ENCODE data around the gene MRPL39.

Gene MRPL39

DNA sequence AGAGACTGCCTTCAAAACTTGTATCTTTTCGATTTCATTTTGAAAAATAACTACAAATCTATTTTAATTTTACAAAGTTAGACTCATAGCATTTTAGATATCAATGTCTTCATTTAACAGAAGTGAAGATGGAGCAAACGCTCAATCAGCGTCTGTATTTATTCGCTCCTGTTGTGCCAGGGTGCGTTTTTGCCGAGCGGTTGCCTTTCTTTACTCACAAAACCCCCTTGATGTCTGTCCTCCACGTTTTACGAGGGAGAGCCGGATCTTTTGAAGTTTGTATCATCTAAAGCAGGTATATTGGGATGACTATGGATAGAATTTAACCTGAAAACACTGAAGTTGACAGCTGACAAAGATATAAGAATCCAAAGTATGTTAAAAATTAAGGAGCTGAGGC is 44.6 kb downstream of the MRPL39 start:
- Histone ChIP-seq H3K9me3 (ENCODE audit: severe bottlenecking) (no peaks in the 10 kb centered on the region), H3K27me3 (ENCODE audit: insufficient read depth, poor library complexity, severe bottlenecking) (no peaks in the 10 kb centered on the region), H3K27ac (ENCODE audit: poor library complexity, severe bottlenecking) (no peak overlapping the region), H3K4me1 (ENCODE audit: insufficient read depth, poor library complexity, severe bottlenecking) (peaks cover 11% of the 10 kb centered on the region), H3K36me3 (ENCODE audit: low read depth) (no peaks in the 10 kb centered on the region), H3K4me3 (ENCODE audit: severe bottlenecking) (peak overlapping the region; percentile 31)
- ATAC-seq (ENCODE audit: low read depth): no peak
- TF ChIP-seq, protein P1, sequence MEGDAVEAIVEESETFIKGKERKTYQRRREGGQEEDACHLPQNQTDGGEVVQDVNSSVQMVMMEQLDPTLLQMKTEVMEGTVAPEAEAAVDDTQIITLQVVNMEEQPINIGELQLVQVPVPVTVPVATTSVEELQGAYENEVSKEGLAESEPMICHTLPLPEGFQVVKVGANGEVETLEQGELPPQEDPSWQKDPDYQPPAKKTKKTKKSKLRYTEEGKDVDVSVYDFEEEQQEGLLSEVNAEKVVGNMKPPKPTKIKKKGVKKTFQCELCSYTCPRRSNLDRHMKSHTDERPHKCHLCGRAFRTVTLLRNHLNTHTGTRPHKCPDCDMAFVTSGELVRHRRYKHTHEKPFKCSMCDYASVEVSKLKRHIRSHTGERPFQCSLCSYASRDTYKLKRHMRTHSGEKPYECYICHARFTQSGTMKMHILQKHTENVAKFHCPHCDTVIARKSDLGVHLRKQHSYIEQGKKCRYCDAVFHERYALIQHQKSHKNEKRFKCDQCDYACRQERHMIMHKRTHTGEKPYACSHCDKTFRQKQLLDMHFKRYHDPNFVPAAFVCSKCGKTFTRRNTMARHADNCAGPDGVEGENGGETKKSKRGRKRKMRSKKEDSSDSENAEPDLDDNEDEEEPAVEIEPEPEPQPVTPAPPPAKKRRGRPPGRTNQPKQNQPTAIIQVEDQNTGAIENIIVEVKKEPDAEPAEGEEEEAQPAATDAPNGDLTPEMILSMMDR (IDR thresholded peaks at IDR 0.05; ENCODE audit: poor library complexity, severe bottlenecking): no peak
- no peak for DNase-seq (ENCODE audit: low spot score)

DNA sequence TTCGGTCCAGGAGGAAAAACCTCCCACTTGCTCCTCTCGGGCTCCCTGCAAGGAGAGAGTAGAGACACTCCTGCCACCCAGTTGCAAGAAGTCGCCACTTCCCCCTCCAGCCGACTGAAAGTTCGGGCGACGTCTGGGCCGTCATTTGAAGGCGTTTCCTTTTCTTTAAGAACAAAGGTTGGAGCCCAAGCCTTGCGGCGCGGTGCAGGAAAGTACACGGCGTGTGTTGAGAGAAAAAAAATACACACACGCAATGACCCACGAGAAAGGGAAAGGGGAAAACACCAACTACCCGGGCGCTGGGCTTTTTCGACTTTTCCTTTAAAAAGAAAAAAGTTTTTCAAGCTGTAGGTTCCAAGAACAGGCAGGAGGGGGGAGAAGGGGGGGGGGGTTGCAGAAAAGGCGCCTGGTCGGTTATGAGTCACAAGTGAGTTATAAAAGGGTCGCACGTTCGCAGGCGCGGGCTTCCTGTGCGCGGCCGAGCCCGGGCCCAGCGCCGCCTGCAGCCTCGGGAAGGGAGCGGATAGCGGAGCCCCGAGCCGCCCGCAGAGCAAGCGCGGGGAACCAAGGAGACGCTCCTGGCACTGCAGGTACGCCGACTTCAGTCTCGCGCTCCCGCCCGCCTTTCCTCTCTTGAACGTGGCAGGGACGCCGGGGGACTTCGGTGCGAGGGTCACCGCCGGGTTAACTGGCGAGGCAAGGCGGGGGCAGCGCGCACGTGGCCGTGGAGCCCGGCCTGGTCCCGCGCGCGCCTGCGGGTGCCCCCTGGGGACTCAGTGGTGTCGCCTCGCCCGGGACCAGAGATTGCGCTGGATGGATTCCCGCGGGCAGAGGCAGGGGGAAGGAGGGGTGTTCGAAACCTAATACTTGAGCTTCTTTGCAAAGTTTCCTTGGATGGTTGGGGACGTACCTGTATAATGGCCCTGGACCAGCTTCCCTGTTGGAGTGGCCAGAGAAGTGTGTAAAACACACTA is 45.3 kb downstream of the MRPL39 start:
- TF ChIP-seq, protein P1 (IDR thresholded peaks at IDR 0.05; ENCODE audit: poor library complexity, severe bottlenecking): peak; percentile 41
- Histone ChIP-seq H3K9me3 (ENCODE audit: severe bottlenecking) (no peaks in the 10 kb centered on the region), H3K27me3 (ENCODE audit: insufficient read depth, poor library complexity, severe bottlenecking) (no peaks in the 10 kb centered on the region), H3K27ac (ENCODE audit: poor library complexity, severe bottlenecking) (no peak overlapping the region), H3K4me3 (ENCODE audit: severe bottlenecking) (peak overlapping the region; percentile 31), H3K4me1 (ENCODE audit: insufficient read depth, poor library complexity, severe bottlenecking) (peaks cover 11% of the 10 kb centered on the region), H3K36me3 (ENCODE audit: low read depth) (no peaks in the 10 kb centered on the region)
- ATAC-seq (ENCODE audit: low read depth): peak; percentile 91
- peak; percentile 51 for DNase-seq (ENCODE audit: low spot score)

DNA sequence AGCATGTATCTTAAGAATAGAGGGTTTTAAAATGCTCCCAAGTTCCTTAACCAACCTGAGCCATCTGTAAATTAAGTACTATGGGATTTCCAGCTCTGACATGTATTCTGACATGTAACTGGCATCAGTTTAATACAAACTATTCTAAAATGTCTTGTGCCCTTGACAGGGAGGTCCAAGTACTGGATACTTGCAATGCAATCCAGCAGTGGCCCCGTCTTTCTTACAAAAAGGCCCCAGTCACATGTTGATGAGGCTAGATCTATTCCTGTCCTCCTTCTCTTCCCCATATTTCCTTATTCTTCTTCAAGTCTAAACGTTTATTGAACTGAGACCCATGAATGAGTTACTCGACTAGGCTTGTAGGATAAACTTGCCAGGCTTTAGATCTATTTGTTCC is 46.4 kb downstream of the MRPL39 start:
- peaks cover 11% of the 10 kb centered on the region for H3K4me1 ChIP-seq (ENCODE audit: insufficient read depth, poor library complexity, severe bottlenecking)
- ATAC-seq (ENCODE audit: low read depth) (no peak), DNase-seq (ENCODE audit: low spot score) (no peak)
- H3K36me3 ChIP-seq (ENCODE audit: low read depth): no peaks in the 10 kb centered on the region
- no peak overlapping the region for H3K4me3 ChIP-seq (ENCODE audit: severe bottlenecking)
- H3K27ac ChIP-seq (ENCODE audit: poor library complexity, severe bottlenecking): no peak overlapping the region
- H3K27me3 ChIP-seq (ENCODE audit: insufficient read depth, poor library complexity, severe bottlenecking): no peaks in the 10 kb centered on the region
- no peaks in the 10 kb centered on the region for H3K9me3 ChIP-seq (ENCODE audit: severe bottlenecking)
- TF ChIP-seq, protein P1 (IDR thresholded peaks at IDR 0.05; ENCODE audit: poor library complexity, severe bottlenecking): no peak

DNA sequence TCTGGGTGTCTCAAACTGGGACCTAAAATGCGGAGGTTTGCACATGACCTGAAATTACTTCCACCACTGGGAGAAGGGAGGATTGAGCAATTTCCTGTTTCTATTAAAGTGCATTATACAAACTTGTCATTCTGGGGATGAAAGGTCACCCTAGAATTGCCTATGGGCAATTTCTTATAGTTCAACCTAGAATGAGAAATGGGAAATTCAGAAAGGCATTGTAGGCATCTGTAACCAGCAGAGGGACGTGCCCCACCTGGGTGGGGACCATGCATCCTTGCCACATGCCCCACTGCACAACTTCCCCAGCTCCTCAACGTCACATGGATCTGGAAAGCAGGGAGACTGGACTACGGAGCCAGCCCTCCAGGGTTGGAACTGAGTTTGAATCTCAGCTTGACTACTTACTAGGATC is 47.0 kb downstream of the MRPL39 start:
- H3K4me3 ChIP-seq (ENCODE audit: severe bottlenecking): no peak overlapping the region
- H3K27ac ChIP-seq (ENCODE audit: poor library complexity, severe bottlenecking): no peak overlapping the region
- DNase-seq (ENCODE audit: low spot score): no peak
- H3K4me1 ChIP-seq (ENCODE audit: insufficient read depth, poor library complexity, severe bottlenecking): peaks cover 11% of the 10 kb centered on the region
- no peaks in the 10 kb centered on the region for H3K27me3 ChIP-seq (ENCODE audit: insufficient read depth, poor library complexity, severe bottlenecking)
- TF ChIP-seq, protein P1 (IDR thresholded peaks at IDR 0.05; ENCODE audit: poor library complexity, severe bottlenecking): no peak
- H3K9me3 ChIP-seq (ENCODE audit: severe bottlenecking): no peaks in the 10 kb centered on the region
- no peaks in the 10 kb centered on the region for H3K36me3 ChIP-seq (ENCODE audit: low read depth)
- ATAC-seq (ENCODE audit: low read depth): no peak

DNA sequence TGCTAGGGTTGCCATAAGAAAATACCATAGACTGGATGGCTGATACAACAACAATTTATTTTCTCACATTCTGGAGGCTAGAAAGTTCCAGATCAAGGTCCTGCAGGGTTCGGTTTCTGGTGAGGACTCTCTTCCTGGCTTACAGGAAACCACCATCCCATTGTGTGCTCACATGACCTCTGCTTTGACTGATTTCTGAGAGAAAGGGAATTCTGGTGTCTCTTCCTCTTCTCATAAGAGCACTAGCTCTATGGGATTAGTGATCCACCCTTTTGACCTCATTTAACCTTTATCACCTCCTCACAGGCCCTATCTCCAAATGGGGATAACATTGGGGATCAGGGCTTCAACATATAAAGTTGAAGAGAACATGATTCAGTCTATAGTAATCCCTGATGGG is 47.5 kb downstream of the MRPL39 start:
- Histone ChIP-seq H3K36me3 (ENCODE audit: low read depth) (no peaks in the 10 kb centered on the region), H3K4me1 (ENCODE audit: insufficient read depth, poor library complexity, severe bottlenecking) (peaks cover 11% of the 10 kb centered on the region), H3K4me3 (ENCODE audit: severe bottlenecking) (no peak overlapping the region), H3K27ac (ENCODE audit: poor library complexity, severe bottlenecking) (no peak overlapping the region), H3K9me3 (ENCODE audit: severe bottlenecking) (no peaks in the 10 kb centered on the region), H3K27me3 (ENCODE audit: insufficient read depth, poor library complexity, severe bottlenecking) (no peaks in the 10 kb centered on the region)
- ATAC-seq (ENCODE audit: low read depth) (no peak), DNase-seq (ENCODE audit: low spot score) (no peak)
- TF ChIP-seq, protein P1 (IDR thresholded peaks at IDR 0.05; ENCODE audit: poor library complexity, severe bottlenecking): no peak

All from RWPE2 (cell line).